AG20443 (cell line): ENCODE results near the gene KRT86.
"Not testable (repeated sequence)": the region's sequence is repeated elsewhere in the genome, so short reads cannot be mapped to it uniquely, and the experiment has no call there.

ENCODE experiments used
- DNase-seq: peaks from one replicate; pipeline ENCODE4 v3.0.0; 2012; ENCODE audit warnings: low spot score, mixed read lengths

Gene KRT86

GRCh38 chr12:52337054-52337453 is 62.6 kb downstream of the KRT86 start:
- no peak for DNase-seq

DNA sequence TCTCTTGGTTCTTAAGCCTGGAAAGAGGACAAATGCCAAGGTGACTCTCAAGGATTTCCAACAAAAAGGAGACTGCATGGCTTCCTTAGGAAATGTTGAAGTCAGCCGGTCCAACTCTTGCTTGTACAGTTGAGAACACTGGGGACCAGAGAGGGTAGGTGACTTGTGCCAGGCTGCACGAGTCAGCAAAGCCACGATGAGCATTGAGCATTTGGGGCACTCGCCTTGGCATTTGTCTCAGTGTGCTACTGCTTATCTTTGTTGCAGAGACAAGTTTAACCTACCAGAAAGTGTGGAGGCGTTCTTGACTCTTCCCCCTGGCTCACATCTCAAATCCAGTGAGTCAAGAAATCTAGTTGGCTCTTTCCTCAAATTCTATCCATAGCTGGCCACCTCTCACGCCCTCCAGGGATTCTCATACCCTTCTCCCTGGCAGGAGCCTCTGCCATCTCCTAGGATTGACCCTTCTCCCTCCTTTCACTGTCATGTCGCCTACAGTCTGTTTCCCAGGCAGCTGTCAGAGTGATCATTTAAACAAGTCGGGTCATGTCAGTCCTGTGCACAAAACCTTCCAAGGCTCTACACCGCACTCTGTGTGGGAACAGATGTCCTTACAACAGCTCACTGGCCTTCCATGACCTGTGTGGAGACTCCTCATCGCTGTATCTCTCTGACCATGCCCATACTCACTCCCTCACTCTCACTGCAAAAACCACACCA is 64.0 kb downstream of the KRT86 start:
- DNase-seq, result no peak

DNA sequence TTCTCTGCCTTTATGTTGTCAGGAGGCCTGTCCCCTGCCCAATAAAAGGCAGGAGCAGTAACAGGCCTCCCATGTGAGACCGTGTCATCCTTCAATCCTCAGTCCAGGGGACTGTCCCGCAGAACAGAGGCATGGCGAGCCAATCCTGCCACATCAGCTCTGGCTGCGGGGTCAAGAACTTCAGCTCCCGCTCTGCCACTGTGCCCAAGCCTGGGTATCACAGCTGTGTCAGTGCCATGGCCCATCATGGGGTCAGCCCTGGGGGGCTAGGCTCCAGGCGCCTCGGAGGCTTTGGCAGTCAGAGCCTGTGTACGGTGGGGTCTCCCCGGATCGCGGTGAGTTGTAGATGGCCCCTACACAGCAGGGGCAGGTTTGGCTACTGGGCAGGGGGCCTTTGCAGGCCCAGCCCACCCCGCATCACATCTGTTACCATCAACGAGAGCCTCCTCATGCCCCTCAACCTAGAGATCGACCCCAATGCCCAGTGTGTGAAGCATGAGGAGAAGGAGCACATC is 66.7 kb downstream of the KRT86 start:
- DNase-seq, result no peak

- no peak for DNase-seq
These were observed 68.5 kb downstream of the KRT86 start for GRCh38 chr12:52342781-52343490.

DNA sequence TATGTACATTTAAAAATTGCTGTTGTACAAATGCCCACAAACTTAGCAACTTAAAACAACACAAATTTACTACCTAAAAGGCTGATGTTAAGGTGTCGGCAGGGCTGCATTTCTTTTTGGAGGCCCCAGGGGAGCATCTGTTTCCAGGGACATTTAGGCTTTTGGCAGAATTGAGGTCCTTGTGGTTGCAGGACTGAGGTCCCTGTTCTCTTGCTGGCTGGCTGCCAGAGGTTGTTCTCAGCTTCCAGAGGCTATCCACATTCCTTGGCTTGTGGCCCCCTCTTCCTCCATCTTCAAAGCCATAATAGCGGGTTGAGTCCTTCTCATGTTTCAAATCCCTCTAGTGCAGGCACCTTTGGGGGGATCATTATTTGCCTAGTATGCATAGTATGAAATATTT is 69.1 kb downstream of the KRT86 start:
- DNase-seq, result no peak

- DNase-seq, result no peak
These were observed 69.7 kb downstream of the KRT86 start for GRCh38 chr12:52344111-52344510.

DNA sequence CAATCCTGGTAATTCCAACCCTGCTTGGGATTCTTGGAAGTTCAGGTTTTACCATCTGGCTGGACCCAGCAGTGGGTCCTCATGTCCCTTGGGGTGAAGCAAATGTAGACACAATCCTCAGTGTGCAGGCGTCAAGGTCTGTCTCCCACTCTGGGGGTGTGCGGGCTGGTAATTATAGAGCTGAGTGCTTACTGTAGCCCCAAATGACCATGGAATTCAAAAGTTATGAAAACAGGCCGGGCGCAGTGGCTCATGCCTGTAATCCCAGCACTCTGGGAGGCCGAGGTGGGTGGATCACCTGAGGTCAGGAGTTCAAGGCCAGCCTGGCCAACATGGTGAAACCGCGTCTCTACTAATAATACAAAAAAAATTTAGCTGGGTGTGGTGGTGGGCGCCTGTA is 70.6 kb downstream of the KRT86 start:
- not testable (repeated sequence) for DNase-seq

DNA sequence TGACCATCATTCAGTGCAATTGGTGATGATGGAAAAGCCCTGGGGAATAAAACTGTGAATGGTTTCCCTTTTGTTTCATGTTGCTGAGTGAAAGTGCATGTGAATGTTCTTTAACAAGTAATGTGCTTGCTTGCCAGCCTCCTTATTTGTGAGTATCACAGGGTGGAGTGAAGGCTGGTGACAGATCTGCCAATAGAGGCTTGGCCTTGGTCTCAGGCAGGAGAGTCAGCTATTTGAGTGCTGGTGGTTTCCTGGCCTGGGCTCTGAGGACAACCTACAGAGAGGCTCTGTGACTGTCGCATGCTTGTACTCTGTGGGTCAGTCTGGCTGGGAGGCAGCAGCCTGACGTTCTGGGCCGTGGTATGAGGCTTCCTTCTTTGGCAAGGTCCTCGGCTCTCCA is 72.1 kb downstream of the KRT86 start:
- DNase-seq, result no peak

DNA sequence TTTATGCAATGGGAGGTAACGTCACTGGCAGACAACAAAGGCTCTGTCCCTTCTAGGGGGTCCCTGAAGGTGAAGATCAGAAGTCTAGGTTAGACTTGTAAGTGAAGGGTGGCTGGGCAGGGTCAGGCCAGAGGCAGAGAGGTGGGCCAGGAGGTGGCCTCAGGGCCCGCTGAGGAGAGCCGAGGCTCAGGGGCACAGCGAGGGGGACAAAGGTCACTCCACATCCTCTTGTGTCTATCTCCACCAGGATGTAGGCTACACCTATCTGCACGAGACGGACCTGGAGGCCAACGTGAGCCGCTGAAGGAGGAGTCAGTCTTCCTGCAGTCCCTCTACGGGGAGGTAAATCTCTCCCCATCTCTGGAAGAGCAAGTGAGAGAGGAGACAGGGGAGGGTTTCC is 72.6 kb downstream of the KRT86 start:
- no peak for DNase-seq

GRCh38 chr12:52347551-52348510 is 73.4 kb downstream of the KRT86 start:
- no peak for DNase-seq

DNA sequence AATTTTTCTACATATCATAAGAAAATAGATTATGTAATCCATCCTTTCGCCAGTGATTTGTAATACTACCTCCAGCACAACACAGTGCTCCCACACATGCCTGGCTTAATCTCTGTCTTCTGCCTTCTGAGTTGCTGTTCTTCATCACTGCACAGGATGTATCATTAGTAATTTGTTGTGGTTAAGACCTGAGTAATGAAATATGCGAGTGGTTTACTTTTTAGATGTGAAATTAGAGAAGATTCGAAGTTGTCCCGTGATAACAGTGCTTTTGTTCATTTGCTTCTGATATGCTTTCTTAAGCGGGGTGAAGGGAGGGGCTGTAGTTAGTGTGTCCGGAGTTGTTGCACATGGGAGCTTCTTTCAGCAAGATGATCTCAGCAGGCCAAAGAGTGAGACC is 74.8 kb downstream of the KRT86 start:
- no peak for DNase-seq

DNA sequence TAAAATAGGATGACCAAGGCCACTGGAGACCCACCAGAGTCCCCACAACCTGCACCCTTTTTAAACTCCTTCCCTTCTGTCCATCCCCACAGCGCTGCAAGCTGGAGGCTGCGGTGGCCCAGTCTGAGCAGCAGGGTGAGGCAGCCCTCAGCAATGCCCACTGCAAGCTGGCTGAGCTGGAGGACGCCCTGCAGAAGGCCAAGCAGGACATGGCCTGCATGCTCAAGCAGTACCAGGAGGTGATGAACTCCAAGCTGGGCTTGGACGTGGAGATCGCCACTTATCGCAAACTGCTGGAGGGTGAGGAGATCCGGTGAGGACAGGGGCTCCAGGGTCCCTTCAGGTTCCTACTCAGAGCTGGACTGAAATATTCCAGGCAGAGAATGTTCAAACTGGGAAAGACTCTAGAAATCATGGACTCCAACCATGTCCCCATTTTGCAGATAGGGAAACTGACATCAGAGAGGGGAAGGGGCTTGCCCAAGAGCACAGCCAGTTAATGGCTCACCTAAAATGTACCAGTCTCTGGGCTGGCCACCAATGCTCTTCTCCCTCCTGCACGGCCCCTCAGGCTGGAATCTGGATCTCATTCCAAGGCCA is 75.7 kb downstream of the KRT86 start:
- no peak for DNase-seq

GRCh38 chr12:52350786-52351185 is 76.3 kb downstream of the KRT86 start:
- DNase-seq, result no peak

DNA sequence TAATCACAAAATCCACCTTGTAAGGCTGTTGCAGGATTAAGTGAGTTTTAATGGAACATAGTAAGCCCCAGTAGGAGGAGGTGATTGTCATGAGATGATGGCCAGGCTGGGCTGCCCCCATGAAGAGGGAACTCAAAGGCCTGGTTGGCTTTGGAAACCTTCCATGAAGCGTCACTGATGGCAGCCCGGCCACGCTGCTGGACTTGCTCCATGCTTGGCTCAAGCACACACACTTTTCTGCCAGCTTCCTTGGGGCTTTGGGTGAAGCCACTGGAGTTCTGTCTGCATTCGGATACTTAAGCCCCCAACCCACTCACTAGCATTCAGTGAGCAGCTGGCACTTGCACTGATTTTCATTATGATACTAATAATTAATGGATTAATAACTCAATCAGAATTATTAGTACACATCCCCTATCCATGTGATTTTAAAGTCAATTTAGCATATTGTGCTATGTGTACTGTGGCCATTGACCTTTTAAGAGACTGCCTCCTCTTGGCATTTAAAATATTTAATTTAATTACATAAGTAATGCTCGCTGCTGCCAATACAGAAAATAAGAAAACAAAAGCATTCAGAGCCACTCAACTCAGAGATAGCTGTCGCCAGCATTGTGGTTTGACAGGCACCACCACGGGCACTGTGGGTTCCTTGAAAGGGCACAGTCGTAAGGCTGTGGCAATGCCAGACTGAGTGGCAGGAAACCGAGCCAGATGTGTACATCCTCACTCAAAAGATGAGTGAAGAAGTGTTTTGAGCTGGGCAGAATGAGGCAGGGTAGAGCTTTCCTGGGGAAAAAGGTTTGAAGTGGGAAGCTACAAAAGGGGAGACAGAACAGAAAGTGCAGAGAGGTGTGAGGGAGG is 77.0 kb downstream of the KRT86 start:
- DNase-seq, result no peak

GRCh38 chr12:52352951-52353350 is 78.5 kb downstream of the KRT86 start:
- DNase-seq, result no peak

DNA sequence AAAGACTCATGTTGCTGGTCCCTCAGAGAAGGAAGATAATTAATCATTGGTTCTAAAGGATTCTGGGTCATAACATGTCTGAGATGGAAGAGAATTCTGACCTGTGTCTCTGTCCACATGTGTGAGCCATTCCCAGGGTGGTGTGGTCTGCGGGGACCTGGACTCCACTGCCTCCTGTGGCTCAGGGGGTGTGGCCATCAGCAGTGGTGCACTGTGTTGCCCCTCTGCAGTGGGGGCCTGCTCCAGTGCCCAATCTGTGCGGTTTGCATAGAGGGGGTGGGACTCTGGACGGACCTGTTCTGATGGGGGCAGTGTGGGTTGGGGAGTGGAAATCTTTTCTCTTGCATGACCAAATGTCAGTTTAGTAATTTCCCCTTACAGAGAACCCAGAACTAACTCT is 79.3 kb downstream of the KRT86 start:
- DNase-seq, result no peak

DNA sequence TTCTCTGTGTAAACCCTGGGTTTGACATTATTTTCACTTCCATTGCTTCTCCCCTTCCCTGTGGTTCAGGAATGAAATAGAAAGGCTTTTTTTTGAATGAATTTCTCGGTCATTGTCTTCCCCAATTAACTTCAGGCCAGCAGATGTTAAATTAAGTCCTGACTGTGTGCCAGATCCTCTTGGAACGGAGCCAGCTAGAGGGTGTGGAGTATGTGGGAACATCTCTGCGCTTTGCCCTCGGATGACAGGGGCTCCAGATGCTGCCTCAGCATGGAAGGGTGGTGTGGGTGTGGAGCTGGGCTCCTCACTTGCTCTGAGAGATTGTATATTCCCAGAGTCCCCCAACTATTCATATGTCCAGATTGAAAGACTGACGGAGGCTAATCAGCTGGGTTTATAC is 79.8 kb downstream of the KRT86 start:
- no peak for DNase-seq

GRCh38 chr12:52355176-52355575 is 80.7 kb downstream of the KRT86 start:
- no peak for DNase-seq

DNA sequence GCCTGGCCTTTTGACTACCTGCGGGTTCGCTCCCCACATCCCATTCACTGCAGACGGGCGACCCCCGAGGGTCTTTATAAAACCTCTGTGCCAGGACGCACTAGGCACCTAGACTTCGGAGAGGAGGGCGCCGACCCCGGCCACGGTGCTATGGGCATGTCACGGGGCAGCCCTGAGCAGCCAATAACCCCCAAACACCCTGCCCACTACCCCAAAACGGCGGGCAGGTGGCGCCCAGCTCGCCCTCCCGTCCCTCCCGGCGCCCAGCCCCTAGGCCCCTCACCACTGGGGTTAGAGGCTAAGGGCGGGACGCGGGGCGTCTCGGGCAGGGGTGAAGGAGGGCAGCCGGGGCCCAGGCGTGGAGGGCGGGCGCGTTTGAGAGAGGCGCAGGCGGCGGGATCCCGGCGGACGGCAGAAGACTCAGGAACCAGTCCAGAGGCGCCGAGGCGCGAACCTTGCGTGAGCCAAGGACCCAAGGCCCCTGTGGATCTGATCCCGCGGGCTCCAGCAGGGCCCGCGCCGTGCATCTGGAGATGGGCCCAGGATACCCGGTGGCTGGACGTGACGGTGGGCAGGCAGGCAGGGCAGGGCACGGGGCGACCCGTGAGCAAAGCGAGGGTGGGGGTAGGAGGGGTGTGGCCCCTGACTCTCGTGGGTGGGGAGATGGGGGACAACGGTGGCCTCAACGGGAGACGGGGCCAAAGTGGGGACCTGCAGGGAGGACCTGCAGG is 81.8 kb downstream of the KRT86 start:
- no peak for DNase-seq
